NCI-H2171 (cell line): ENCODE measurements around the gene ATP13A3.
"Not testable (repeated sequence)": the region's sequence is repeated elsewhere in the genome, so short reads cannot be mapped to it uniquely, and the experiment has no call there.

Source experiments
- DNase-seq: peaks from one replicate; lab custom pipeline; 2025; lab: John Stamatoyannopoulos, UW

The ATP13A3 gene

DNA sequence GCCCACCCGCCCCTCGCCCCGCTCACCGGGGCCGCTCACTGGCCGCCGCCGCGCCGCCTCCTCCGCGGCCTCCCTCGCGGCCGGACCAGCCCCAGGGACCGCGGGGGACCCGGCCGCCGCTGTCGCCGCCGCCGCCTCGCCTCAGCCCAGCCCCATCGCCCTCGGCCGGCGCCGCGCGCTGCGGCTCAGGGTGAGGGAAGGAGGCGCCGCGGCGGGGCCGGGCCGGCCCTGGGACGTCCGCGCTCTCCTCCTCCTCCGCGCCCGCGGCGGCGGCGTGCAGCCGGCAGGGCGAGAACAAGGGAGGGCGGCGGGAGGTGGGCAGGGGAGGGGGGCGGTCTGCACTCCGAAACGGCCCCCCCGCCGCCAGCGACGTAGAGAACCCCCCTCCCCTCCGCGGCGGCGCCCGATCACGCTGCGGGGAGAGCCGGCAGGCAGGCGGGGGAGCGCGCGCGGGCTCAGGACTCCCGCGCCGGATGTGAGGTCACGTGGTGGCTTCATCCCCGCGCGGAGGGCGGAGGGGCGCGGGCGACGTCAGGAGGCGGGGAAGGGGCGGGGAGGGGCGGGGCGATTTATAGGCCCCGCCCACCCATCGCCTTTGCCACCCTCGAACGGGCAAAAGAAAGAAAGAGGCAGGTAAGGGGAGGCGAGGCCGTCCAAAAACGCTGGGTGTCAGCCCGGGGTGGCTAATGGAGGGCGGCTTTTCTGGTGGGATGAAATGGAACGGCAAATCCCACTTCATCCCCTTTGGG lies at the start of gene ATP13A3:
ATP13A3 (minus strand) TSS at position 463 of the 749 bp plus-strand sequence. CDS start 24,812 bp downstream, outside the sequence.
- peak; percentile 91 for DNase-seq

DNA sequence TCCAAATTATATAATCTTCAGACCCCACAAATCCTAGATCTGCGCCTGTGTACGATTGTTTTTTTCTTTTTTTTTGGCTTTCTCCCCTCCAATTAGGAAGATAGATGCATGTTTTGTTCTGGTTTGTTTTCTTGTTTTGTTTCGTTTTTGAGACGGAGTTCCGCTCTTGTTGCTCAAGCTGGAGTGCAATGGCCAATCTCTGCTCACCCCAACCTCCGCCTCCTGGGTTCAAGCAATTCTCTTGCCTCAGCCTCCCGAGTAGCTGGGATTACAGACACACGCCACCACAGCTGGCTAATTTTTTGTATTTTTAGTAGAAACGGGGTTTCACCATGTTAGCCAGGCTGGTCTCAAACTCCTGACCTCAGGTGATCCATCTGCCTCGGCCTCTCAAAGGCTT lies 48.4 kb upstream of the ATP13A3 start:
- DNase-seq: not testable (repeated sequence)

DNA sequence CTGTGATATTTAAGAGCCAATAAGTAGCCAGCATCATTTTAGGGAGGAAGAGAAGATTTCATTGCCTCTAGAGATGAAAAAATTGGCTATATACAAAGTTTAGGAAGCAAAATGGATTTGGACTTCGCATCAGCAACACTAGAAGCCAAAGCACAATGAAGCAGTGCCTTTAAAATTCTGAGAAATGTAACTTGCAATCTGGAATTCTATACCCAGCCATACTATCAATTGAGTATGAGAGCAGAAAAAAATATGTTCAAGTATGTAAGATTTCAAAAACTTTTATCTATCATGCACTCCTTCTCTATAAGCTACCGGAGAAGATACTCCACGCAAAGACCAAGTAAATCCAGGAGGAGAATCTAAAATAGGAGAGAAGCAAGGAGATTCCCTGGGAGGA lies 47.4 kb upstream of the ATP13A3 start:
- DNase-seq: no peak

DNA sequence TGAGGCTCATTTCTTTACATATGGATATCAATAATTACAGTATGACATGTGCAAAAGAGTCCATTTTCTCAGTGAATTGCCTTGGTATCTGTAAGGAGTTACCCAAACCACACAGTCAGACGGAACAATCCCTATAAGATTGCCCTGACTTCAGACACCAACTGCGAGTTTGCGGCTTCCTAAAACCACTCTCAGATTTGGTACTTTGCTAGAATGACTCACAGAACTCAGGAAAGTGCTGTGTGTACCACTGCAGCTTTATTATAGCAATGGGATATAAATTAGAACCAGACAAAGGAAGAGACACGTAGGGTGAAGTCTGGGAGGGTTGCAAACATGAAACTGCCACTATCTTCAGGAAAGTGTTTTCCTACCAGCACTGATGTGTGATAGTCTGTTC lies 45.8 kb upstream of the ATP13A3 start:
- DNase-seq: no peak

DNA sequence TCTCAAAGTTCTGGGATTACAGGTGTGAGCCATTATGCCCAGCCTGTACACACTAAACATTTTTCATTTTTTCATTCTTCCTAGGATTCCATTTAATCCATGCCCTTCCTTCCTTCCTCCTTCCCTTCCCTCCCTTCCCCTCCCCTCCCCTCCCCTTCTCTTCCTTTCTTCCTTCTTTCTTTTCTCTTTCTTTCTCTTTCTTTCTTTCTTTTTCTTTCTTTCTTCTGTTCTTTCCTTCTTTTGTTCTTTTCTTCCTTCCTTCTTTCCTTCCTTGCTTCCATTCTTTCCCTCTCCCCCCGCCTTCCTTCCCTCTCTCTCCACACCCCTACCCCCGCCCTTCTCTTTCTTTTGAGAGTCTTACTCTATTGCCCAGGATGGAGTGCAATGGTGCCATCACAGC lies 40.9 kb upstream of the ATP13A3 start:
- DNase-seq: no peak

DNA sequence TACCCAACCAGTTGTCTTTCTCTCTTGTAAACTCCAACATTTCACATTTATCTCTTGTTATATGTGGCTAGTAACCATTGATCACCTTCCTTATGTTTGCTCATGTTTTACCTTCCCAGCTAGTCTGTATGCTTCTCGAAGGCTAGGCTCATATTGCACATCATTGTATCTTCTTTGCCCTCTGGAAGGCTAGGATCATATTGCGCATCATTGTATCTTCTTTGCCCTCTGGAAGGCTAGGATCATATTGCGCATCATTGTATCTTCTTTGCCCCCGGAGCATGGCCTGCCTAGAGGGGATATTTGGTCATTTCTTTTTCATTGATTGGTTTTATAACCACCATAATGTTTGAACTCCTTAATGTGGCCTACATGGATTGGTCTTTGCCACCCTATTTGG lies 39.4 kb upstream of the ATP13A3 start:
- no peak for DNase-seq

DNA sequence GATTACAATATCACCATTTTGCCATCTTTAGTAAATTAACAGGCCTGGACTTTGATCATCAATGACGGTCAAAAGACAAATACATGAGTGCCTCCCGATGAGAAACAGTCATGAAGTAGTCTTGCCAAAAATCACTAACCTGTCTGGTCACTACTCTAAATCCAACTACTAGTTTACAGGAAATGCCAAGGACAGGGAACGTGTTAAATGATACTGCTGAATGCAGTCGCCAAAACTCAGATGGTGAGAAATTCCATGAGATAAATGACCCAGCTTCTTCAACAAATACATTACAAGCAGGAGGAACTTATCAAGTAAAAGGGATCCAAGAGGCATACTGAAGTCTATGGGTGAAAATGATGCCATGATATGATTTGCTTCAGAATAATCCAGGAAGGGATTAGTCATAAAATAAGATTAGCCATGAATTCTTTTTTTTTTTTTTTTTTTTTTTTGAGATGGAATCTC lies 35.8 kb upstream of the ATP13A3 start:
- no peak for DNase-seq

DNA sequence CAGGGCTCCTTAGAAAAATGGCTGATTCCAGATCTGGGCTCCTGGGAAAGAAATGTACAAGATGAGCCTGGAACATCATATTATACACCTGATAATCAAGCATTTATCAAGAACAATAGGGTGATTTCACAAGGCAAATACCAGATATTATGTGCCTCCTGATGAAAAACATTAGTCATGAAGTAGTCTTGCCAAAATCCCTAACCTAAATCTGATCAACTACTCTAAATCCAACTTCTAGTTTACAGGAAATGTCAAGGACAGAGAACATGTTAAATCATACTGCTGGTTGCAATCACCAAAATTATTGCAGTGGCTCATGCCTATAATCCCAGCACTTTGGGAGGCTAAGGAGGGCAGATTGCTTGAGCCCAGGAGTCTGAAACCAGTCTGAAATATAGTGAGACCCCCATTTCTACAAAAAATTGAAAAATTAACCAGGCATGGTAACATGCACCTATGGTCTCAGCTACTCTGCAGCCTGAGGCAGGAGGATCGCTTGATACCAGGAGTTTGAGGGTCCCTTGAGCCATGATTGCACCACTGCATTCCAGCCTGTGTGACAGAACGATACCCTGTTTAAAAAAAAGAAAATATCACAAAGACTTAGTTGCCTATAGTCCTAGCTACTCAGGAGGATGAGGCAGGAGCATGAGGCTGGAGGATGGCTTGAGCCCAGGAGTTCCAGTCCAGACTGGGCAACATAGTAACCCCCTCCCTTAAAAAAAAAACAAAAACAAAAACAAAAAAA lies 34.9 kb upstream of the ATP13A3 start:
- DNase-seq: no peak

DNA sequence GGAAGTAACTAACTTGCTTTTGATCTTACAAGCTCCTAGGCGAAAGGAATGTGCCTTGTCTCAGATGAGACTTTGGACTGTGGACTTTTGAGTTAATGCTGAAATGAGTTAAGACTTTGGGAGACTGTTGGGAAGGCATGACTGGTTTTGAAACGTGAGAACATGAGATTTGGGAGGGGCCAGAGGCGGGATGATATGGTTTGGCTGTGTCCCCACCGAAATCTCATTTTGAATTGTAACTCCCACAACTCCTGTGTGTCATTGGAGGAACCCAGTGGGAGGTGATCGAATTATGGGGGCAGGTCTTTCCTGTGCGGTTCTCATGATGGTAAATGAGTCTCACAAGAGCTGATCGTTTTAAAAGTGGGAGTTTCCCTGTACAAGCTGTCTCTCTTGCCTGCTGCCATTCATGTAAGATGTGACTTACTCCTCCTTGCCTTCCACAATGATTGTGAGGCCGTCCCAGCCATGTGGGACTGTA lies 33.9 kb upstream of the ATP13A3 start:
- not testable (repeated sequence) for DNase-seq

DNA sequence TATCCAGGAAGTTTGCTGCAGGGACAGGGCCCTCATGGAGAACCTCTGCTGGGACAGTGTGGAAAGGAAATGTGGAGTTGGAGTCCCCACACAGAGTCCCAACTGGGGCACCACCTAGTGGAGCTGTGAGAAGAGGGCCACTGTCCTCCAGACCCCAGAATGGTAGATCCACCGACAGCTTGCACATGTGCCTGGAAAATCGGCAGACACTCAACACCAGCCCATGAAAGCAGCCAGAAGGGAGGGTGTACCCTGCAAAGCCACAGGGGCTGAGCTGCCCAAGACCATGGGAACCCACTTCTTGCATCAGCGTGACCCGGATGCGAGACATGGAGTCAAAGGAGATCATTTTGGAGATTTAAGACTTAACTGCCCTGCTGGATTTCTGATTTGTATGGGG lies 33.4 kb upstream of the ATP13A3 start:
- not testable (repeated sequence) for DNase-seq

DNA sequence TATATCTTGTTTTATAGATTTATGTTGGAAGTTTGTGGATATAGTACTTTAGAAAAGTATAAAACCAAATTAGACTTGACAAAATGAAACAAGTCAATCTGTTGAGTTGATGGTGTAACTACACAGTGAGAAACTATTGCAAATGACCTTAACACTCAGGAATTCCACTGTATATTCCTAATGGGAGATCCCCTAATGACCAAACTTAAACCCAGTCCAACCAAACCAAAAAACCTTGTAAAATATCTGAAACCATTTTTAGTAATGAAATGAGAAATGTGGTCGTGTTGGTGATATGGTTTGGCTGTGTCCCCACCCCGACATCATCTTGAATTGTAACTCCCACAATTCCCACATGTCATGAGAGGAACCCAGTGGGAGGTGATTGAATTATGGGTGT lies 31.9 kb upstream of the ATP13A3 start:
- no peak for DNase-seq

DNA sequence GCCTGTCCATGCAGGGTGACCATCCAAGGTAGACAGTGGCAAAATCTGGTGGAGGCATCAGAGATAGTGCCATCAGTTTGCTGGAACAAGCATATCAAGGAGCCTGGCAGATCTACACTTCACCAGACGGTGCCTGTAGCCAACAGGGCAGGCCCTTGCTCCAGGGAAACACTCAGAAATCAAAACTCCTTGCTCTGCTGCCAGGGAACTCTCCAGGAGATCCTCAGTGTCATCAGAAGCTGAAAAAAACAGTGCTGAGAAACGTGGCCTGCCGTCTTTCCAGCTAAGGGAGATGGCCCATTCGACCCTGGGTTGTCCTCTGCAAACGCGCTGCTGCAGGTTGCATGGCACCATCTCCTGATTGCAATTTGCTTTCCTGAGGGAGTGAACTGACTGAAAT lies 30.5 kb upstream of the ATP13A3 start:
- no peak for DNase-seq

DNA sequence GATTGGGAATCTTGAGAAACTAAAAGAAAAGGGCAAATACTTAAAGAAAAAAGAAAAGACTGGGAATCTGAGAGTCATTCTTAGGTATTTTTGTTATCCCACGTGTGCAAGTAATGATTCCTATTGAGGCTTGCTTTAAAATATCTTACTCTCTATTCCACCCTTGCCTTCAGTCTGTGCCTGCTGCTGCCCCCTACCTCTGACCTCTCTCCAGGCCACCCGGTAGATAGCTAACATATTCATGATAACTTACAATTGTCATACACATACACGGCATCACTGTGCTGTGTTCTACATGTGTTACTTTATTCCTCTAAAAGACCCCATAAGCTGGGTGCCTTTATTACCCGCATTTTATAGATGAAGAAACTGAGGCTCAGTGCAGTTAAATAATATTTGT lies 27.8 kb upstream of the ATP13A3 start:
- DNase-seq: no peak

DNA sequence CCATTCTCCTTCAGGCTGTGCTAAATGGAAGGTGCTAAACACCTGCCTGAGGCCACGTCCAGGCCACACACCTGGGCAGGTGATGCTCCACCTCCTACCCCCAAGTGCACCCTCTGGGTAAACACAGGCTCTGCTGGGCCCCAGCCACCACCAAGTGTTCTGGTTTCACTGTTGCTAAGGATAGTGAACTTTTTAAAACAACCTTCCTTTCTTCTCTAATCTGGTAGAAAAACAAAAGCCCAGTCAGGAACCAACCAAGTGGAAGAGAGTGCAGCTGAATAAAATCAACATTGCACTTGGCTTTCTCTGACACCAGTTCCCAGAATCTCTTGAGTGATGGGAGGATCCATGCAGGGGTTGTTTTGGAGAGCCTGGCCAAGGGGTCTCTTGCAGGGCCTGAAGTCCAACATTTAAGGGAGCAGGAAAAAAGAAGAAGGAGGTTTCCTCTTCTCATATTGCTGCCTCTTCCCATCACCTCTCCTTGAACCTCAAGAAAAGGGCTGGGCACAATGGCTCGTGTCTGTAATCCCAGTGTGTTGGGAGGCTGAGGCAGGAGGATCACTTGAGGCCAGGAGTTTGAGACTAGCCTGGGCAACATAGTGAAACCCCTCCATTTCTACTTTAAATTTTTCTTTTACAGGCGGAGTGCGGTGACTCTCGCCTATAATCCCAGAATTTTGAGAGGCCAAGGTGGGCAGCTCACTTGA lies 26.2 kb upstream of the ATP13A3 start:
- no peak for DNase-seq

DNA sequence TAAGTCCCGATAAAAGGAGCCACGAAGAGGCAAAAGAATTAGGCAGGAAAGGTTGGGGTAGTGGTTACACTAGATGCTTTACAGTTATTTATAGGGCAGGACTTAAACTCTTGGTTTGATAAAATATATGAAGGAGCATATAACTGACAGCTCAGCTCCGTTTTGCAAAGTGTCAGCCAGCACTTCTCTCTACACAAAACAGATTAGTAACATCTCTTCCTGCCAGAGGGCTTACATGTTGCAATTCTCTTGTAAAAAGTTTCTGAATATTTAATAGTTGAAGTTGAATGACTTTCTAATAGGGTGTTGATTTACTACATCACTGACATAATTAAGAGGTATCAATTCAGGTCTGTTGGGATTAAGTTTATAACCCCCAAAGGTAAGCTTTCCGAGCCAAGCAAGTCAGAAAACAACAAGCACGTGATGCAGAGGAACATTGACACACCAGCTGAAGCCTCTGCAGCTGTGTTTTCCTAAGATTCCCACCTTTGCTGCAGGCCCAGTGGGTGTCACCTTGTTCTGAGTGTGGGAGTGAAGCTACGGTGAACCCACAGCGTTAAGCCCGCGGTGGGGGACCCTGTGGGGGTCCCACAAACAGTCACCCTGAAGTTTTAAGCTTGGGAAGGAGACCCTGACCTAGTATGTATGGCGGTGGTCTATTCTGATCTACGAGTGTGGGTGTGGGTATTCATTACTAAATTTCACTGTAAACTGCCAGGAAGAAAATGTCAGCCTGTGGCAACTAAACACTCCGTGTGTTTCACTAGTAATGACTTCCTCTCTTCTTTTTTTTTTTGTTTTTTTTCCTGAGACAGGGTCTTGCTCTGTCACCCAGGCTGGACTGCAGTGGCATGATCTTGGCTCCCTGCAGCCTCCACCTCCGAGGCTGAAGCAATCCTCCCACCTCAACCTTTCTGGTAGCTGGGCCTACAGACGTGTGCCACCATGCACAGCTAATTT lies 22.0 kb upstream of the ATP13A3 start:
- DNase-seq: no peak

DNA sequence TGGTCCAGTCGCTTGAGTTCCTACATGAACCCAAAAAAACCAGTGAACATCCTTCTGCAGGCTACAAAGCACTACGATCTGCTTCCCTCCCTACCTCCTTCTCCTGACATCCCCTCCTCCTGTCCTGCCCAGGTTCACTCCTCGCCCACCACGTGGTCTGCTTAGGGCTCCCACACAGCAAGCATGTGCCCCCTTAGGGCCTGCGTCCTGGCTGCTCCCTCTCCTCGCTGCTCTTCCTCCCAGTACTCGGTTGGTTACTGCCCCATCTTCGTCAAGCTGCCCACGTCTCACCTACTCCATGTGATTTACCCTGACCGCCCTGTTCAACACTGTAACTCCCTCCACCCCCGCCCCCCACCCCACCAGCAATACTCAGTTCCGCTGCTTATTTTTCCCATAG lies 20.8 kb upstream of the ATP13A3 start:
- no peak for DNase-seq

DNA sequence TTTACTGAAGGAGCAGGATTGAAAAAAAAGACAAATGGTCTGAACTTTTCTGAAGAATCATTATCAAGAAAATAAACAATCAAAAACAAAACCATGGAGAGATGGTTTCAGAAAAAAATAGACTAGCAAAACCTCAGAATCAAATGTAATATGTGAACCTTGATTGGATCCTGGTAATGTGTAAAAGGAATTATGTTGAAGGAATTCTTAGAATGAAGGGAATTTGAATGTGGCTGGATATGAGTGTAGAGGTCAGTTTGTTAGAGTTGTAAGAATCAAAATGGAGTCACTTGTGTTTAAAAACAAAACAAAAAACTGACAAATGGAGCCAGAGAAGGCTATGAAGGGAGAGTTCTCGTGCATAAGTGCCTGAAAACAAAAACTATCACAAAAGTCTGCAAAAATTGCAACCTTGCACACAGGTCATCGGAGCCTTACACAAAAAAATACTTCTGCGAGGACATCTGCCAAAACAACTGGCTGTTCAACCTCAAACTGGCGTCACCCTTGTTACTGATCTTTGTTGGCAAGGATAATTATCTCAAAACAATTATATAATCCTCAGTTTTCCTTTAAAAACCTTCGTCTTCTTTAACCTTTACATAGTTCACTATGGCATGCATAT lies 19.1 kb upstream of the ATP13A3 start:
- DNase-seq: no peak

DNA sequence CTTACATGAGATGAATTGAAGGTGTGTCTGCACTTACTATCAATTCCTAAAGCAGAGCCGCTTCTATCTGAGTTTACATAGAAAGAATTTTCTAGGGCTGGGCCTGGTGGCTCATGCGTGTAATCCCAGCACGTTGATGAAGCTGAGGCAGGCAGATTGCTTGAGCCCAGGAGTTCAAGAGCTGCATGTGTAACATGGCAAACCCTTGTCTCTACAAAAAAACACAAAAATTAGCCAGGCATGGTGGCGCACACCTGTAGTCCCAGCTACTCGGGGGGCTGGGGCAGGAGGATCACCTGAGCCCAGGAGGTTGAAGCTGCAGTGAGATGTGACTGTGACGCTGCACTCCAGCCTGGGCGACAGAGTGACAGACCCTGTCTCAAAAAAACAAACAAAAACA lies 18.1 kb upstream of the ATP13A3 start:
- no peak for DNase-seq

DNA sequence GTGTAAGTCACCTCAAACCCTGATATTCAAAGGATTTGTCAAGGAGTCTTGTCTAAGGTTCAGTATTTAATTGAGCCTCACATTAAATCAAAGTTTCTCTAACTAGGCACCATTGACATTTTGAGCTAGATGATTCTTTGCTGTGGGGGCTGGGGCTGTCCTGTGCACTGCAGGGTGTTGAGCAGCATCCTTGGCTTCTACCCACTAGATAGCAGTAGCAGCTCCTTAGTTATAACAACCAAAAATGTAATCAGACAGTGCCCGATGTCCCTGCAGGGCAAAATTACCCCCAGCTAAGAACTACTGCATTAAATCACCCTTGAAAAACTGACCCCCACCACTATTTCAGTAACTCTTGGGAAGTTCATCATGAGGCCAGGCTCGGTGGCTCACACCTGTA lies 17.3 kb upstream of the ATP13A3 start:
- DNase-seq: no peak

DNA sequence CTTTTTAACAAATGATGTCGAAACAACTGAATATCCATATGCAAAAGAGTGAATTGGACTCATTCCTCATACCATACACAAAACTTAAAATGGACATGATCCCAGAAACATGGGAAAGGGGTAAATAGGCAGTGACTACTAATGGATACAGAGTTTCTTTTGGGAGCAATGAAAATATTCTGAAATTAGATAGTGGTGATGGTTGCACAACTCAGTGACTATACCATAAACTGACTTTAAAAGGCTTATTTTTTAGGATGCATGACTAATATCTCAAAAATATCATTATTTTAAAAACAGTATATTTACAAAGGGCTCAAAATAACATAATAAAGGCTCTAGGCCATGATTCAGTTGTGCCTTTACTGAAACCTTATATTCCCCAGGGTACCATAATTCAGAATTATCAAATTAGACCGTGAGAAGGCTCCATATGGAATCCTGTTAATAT lies 16.3 kb upstream of the ATP13A3 start:
- DNase-seq: peak; percentile 87

DNA sequence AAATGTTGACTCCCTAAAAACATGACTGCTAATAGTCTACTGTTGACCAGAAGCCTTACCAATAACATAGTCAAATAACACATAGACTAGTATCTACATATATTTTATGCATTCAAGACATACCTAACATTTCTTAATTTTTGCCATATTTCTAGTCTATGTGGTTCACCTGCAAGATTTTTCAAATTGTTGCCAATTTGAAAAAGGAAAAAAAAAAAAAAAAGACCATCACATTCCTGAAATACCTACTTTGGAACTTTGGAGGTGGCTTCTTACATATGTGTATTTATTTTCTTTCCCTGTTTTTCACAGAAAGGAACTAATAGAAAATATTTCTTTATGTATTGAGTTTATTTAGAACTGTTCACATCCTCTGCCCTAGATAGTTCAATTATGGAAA lies 13.4 kb upstream of the ATP13A3 start:
- no peak for DNase-seq
